GM12878 (cell line): ENCODE data around the gene PDLIM4. TPM values are rescaled to one million over a fixed set of nuclear protein-coding genes. Genes with fewer than 3 reads are reported as not detected.

Source experiments
- ATAC-seq: fragments of 200-7000 bp; cut with Tn5 transposase; 3 replicates; pipeline ENCODE4 v1.9.1; 2020; ENCODE audit warnings: mild to moderate bottlenecking, moderate library complexity
- BruUV-seq: library from RNA; stranded (reverse); fragments of 400-500 nt; replicated peaks from 2 replicates; lab custom pipeline; 2021; lab: Mats Ljungman, UMichigan
- CTCF ChIA-PET: fragments of 300-600 bp; sonication (Branson Sonifier 250); formaldehyde crosslinking; extraction: SDS; loops from one replicate; lab custom pipeline; 2021; ENCODE audit warnings: inconsistent platforms; lab: Yijun Ruan, JAX
- POLR2A ChIA-PET: fragments of 350-600 bp; formaldehyde crosslinking; extraction: SDS; loops from one replicate; lab custom pipeline; 2021; ENCODE audit warnings: inconsistent platforms; lab: Charles Lee
- RAD21 ChIA-PET: fragments of 300-600 bp; sonication (Branson Sonifier 250); formaldehyde crosslinking; loops from one replicate; lab custom pipeline; 2023; ENCODE audit warnings: antibody characterized with exemption; ENCODE audit not compliant: unreplicated experiment; lab: Charles Lee
- SMC1A ChIA-PET: fragments of 300-600 bp; sonication (Branson Sonifier 250); formaldehyde crosslinking; loops from one replicate; lab custom pipeline; 2023; ENCODE audit not compliant: unreplicated experiment, uncharacterized antibody; lab: Charles Lee
- DNase-seq: peaks from one replicate; pipeline ENCODE4 v3.0.0-alpha.2; 2011; ENCODE audit warnings: low read depth, low spot score
- FAIRE-seq: peaks from 3 replicates; lab custom pipeline; 2011; peaks lifted over from hg19 to GRCh38; lab: Jason Lieb, UNC
- H2AFZ ChIP-seq: 2 replicates; pipeline ENCODE4 v1.6.0; 2011; ENCODE audit warnings: low read depth, low read length, control low read depth; ENCODE audit not compliant: control insufficient read depth
- H3K27ac ChIP-seq: 2 replicates; pipeline ENCODE4 v1.5.1; 2011; ENCODE audit warnings: control low read depth; ENCODE audit not compliant: control insufficient read depth, insufficient read depth
- H3K27me3 ChIP-seq, 2 experiments: replicated peaks in 1 of 2; 2 replicates each; pipeline versions ENCODE4 v1.6.0 to v1.6.1; 2011; ENCODE audit warnings: low read length in 1 of 2; ENCODE audit not compliant: control insufficient read depth in 2 of 2, insufficient read depth in 2 of 2
- H3K36me3 ChIP-seq, 2 experiments: 2 replicates each; pipeline ENCODE4 v1.5.1; 2011; ENCODE audit warnings: low read length in 1 of 2; ENCODE audit not compliant: control insufficient read depth in 2 of 2, insufficient read depth in 2 of 2
- H3K4me1 ChIP-seq: 2 replicates; pipeline ENCODE4 v1.6.1; 2011; ENCODE audit warnings: mild to moderate bottlenecking, low read length, moderate library complexity, mixed read lengths; ENCODE audit not compliant: control insufficient read depth, insufficient read depth
- H3K4me2 ChIP-seq: 2 replicates; pipeline ENCODE4 v1.6.0; 2011; ENCODE audit warnings: control low read depth; ENCODE audit not compliant: control insufficient read depth, insufficient read depth
- H3K4me3 ChIP-seq: fragments of 200-600 bp; sonication (generic); 2 replicates; pipeline ENCODE4 v1.5.1; 2016
- H3K79me2 ChIP-seq: 2 replicates; pipeline ENCODE4 v1.6.0; 2011; ENCODE audit warnings: low read length; ENCODE audit not compliant: control insufficient read depth, insufficient read depth
- H3K9ac ChIP-seq: 2 replicates; pipeline ENCODE4 v1.8.0; 2011; ENCODE audit warnings: low read length, control low read depth, mixed read lengths; ENCODE audit not compliant: control insufficient read depth, insufficient read depth
- H3K9me3 ChIP-seq: replicated peaks from 3 replicates; pipeline ENCODE4 v1.5.1; 2011; ENCODE audit warnings: mild to moderate bottlenecking, low read length; ENCODE audit not compliant: control insufficient read depth, insufficient read depth
- H4K20me1 ChIP-seq: 2 replicates; pipeline ENCODE4 v1.6.0; 2011; ENCODE audit not compliant: control insufficient read depth, insufficient read depth
- ASH2L ChIP-seq: fragments of 300-600, 200-600 bp; sonication (generic); IDR thresholded peaks from 2 replicates; pipeline ENCODE4 v1.6.1; 2017; ENCODE audit warnings: low read depth, mild to moderate bottlenecking, borderline replicate concordance
- BCL11A ChIP-seq: IDR thresholded peaks from 2 replicates; pipeline ENCODE4 v1.6.1; 2011; ENCODE audit warnings: low read depth, low read length
- MEF2B ChIP-seq: fragments of 450-650 bp; IDR thresholded peaks from 2 replicates; pipeline ENCODE4 v1.6.1; 2018; ENCODE audit warnings: mild to moderate bottlenecking, moderate library complexity; ENCODE audit not compliant: partially characterized antibody, poor library complexity, severe bottlenecking
- NR2C2 ChIP-seq: IDR thresholded peaks from 2 replicates; pipeline ENCODE4 v1.6.1; 2011; ENCODE audit warnings: borderline replicate concordance, low read depth; ENCODE audit not compliant: control insufficient read depth, insufficient read length
- WGBS: methylation state at CpG from one replicate; pipeline ENCODE4 v1.1.6; 2016; ENCODE audit warnings: low lambda C conversion rate; ENCODE audit not compliant: insufficient replicate concordance, insufficient coverage; ENCODE audit errors: missing lambda C conversion rate; 5-methylcytosine and 5-hydroxymethylcytosine counted together
- in situ Hi-C: fragments of 300-500 bp; cut with MboI; formaldehyde crosslinking; loops from 9 replicates; pipeline ENCODE4 v1.14.3; 2018; ENCODE audit warnings: mixed read lengths
- intact Hi-C: fragments of 100-400 bp; cut with micrococcal nuclease; formaldehyde crosslinking; loops from one replicate; pipeline ENCODE4 v1.14.2; 2022; ENCODE audit not compliant: unreplicated experiment
- polyA plus RNA-seq, 11 experiments: library from polyadenylated mRNA; depleted of rRNA in 4 of 11; unstranded in 6 of 11; stranded (reverse) in 5 of 11; fragments of >200 nt; fragmentation: Nextera tagmentation in 4 of 11; fragmentation: Illumina TruSeq in 1 of 11; extraction: Ambion mirVana in 4 of 11; extraction: Trizol in 1 of 11; gene quantifications; 1 replicate in 1 of 11; 2 replicates in 10 of 11; pipeline versions ENCODE4 v1.2.1 to v1.2.3, GENCODE V29; 2011 to 2016; ENCODE audit warnings: inconsistent platforms in 2 of 11, missing spikeins in 2 of 11, low read depth in 1 of 11
- total RNA-seq, 4 experiments: library from RNA; depleted of rRNA in 3 of 4; stranded (reverse); fragments of >200 nt in 3 of 4; fragmentation: Illumina TruSeq in 1 of 4; extraction: Trizol in 1 of 4; gene quantifications; 2 replicates each; pipeline versions ENCODE4 v1.2.1 to v1.2.3, GENCODE V29; 2013 to 2021
- TF ChIP-seq, protein P1 (sequence below): IDR thresholded peaks from 2 replicates; pipeline ENCODE4 v1.6.1; 2012; ENCODE audit warnings: low read length, inconsistent platforms
- TF ChIP-seq, protein P2 (sequence below): fragments of 450-650 bp; IDR thresholded peaks from 2 replicates; pipeline ENCODE4 v1.6.1; 2017; ENCODE audit warnings: mild to moderate bottlenecking, moderate library complexity

Gene PDLIM4
- total and polyA plus RNA-seq, 10 of the 15 experiments (the other 5 are each of a cell fraction or from before 2014, with no cell fraction given): 0.13 to 1.7 (median 0.39) TPM; not detected in 3

DNA sequence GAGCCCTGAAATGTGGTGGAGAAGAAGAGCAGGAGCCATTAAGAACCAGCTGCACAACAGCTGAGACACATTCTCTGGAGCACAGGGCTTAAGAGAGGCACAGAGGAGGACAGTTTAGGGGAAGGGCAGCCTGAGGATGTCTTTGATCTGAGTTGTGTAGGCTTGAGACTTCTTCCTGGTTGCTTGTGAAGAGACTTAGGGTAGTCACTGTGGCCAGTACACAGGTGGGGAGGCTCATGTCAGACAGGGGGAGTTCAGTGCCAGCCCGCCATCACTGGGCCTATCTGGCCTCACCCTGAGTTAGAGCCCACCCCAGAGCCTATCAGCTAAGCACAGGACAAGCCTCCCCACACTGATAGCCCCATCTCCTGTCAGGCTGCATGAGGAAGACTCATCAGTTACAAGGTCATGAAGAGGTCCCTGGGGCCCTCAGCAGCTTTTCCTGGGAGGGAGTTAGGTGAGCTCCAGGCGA, 56.5 kb downstream of the PDLIM4 start:
- Histone ChIP-seq H3K79me2 (no peaks in the 10 kb centered on the region), H3K9ac (no peak overlapping the region), H3K9me3 (no peaks in the 10 kb centered on the region), H3K4me3 (no peak overlapping the region), H4K20me1 (no peaks in the 10 kb centered on the region), H3K27ac (no peak overlapping the region), H3K4me1 (no peaks in the 10 kb centered on the region), H3K4me2 (no peak overlapping the region), H3K27me3 (no peaks in the 10 kb centered on the region; a peak in 1 of 4 replicates), H3K36me3 (no peaks in the 10 kb centered on the region), H2AFZ (no peak overlapping the region)
- in situ Hi-C loops (no loop called here), intact Hi-C loops (no loop called here)
- FAIRE-seq (no peak), DNase-seq (no peak), ATAC-seq (no peak)
- TF ChIP-seq, protein P1, sequence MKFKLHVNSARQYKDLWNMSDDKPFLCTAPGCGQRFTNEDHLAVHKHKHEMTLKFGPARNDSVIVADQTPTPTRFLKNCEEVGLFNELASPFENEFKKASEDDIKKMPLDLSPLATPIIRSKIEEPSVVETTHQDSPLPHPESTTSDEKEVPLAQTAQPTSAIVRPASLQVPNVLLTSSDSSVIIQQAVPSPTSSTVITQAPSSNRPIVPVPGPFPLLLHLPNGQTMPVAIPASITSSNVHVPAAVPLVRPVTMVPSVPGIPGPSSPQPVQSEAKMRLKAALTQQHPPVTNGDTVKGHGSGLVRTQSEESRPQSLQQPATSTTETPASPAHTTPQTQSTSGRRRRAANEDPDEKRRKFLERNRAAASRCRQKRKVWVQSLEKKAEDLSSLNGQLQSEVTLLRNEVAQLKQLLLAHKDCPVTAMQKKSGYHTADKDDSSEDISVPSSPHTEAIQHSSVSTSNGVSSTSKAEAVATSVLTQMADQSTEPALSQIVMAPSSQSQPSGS: no peak
- TF ChIP-seq, protein P2, sequence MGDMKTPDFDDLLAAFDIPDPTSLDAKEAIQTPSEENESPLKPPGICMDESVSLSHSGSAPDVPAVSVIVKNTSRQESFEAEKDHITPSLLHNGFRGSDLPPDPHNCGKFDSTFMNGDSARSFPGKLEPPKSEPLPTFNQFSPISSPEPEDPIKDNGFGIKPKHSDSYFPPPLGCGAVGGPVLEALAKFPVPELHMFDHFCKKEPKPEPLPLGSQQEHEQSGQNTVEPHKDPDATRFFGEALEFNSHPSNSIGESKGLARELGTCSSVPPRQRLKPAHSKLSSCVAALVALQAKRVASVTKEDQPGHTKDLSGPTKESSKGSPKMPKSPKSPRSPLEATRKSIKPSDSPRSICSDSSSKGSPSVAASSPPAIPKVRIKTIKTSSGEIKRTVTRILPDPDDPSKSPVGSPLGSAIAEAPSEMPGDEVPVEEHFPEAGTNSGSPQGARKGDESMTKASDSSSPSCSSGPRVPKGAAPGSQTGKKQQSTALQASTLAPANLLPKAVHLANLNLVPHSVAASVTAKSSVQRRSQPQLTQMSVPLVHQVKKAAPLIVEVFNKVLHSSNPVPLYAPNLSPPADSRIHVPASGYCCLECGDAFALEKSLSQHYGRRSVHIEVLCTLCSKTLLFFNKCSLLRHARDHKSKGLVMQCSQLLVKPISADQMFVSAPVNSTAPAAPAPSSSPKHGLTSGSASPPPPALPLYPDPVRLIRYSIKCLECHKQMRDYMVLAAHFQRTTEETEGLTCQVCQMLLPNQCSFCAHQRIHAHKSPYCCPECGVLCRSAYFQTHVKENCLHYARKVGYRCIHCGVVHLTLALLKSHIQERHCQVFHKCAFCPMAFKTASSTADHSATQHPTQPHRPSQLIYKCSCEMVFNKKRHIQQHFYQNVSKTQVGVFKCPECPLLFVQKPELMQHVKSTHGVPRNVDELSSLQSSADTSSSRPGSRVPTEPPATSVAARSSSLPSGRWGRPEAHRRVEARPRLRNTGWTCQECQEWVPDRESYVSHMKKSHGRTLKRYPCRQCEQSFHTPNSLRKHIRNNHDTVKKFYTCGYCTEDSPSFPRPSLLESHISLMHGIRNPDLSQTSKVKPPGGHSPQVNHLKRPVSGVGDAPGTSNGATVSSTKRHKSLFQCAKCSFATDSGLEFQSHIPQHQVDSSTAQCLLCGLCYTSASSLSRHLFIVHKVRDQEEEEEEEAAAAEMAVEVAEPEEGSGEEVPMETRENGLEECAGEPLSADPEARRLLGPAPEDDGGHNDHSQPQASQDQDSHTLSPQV: no peak
- TF ChIP-seq MEF2B: no peak
- no peak for TF ChIP-seq BCL11A
- no peak for TF ChIP-seq NR2C2
- no peak for TF ChIP-seq ASH2L
- ChIA-PET SMC1A (interaction anchor here (0.5 kb wide), 1 partner anchor 882 kb away, joined by 3 read pairs; no protein-coding TSS in a partner anchor), POLR2A (no interaction called here), RAD21 (no interaction called here), CTCF (interaction anchor here (0.8 kb wide), 1 partner anchor 76 kb away, joined by 3 read pairs; no protein-coding TSS in a partner anchor)
- BruUV-seq: no TSS peak
- 11% methylated on average over 2 of the region's 2 CpGs for WGBS
